Stimulated activated CD4-positive, alpha-beta T cell treated with anti-CD3 and anti-CD28 coated beads, Interleukin-15, amount 100 ng/mL, for 1 hour (primary cell): ENCODE data around the gene DOK7.

Experiments used
- DNase-seq, 2 donors: peaks; one replicate each; pipeline ENCODE4 v3.0.0-alpha.2; 2020; ENCODE audit warnings: low read depth in 1 of 2, low spot score in 1 of 2

DOK7 gene

GRCh38 chr4:3461515-3462291 is 1.4 kb upstream of the DOK7 start:
- no peak for DNase-seq

GRCh38 chr4:3462321-3462789 is 751 bp upstream of the DOK7 start:
- no peak for DNase-seq

- DNase-seq, result no peak
Measured at GRCh38 chr4:3463556-3464348, 646 bp downstream of the DOK7 start.

- DNase-seq, result no peak
Measured at GRCh38 chr4:3464349-3464905, 1.3 kb downstream of the DOK7 start.

GRCh38 chr4:3464911-3465697 is 2.0 kb downstream of the DOK7 start:
- no peak for DNase-seq

GRCh38 chr4:3465698-3466671 is 2.9 kb downstream of the DOK7 start:
- DNase-seq, result no peak

- DNase-seq, result no peak
Measured at GRCh38 chr4:3466691-3467600, 3.8 kb downstream of the DOK7 start.

- DNase-seq, result no peak
Measured at GRCh38 chr4:3467601-3468031, 4.5 kb downstream of the DOK7 start.

GRCh38 chr4:3468154-3468553 is 5.0 kb downstream of the DOK7 start:
- no peak for DNase-seq

GRCh38 chr4:3468804-3469203 is 5.7 kb downstream of the DOK7 start:
- DNase-seq, result no peak

- no peak for DNase-seq
Measured at GRCh38 chr4:3469386-3470243, 6.5 kb downstream of the DOK7 start.

GRCh38 chr4:3470244-3471097 is 7.4 kb downstream of the DOK7 start:
- no peak for DNase-seq

- no peak for DNase-seq
Measured at GRCh38 chr4:3471098-3471760, 8.1 kb downstream of the DOK7 start.

- DNase-seq, result no peak
Measured at GRCh38 chr4:3471886-3472285, 8.8 kb downstream of the DOK7 start.

- no peak for DNase-seq
Measured at GRCh38 chr4:3472411-3473141, 9.5 kb downstream of the DOK7 start.
